Activated naive CD8-positive, alpha-beta T cell (primary cell): ENCODE measurements around the gene EGFL6.

Experiments used
- H3K27ac Mint-ChIP-seq: one replicate; pipeline ENCODE4 v1.8.0; 2021; ENCODE audit warnings: mixed read lengths
- H3K27me3 Mint-ChIP-seq: one replicate; pipeline ENCODE4 v1.8.0; 2021; ENCODE audit warnings: mixed read lengths
- H3K36me3 Mint-ChIP-seq: one replicate; pipeline ENCODE4 v1.8.0; 2021; ENCODE audit warnings: mixed read lengths
- H3K4me1 Mint-ChIP-seq: one replicate; pipeline ENCODE4 v1.8.0; 2021; ENCODE audit warnings: low read depth, mixed read lengths
- H3K4me3 Mint-ChIP-seq: one replicate; pipeline ENCODE4 v1.8.0; 2021; ENCODE audit warnings: mild to moderate bottlenecking, mixed read lengths
- H3K9me3 Mint-ChIP-seq: one replicate; pipeline ENCODE4 v1.8.0; 2021; ENCODE audit warnings: low read depth, mixed read lengths

Gene EGFL6, protein sequence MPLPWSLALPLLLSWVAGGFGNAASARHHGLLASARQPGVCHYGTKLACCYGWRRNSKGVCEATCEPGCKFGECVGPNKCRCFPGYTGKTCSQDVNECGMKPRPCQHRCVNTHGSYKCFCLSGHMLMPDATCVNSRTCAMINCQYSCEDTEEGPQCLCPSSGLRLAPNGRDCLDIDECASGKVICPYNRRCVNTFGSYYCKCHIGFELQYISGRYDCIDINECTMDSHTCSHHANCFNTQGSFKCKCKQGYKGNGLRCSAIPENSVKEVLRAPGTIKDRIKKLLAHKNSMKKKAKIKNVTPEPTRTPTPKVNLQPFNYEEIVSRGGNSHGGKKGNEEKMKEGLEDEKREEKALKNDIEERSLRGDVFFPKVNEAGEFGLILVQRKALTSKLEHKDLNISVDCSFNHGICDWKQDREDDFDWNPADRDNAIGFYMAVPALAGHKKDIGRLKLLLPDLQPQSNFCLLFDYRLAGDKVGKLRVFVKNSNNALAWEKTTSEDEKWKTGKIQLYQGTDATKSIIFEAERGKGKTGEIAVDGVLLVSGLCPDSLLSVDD

DNA sequence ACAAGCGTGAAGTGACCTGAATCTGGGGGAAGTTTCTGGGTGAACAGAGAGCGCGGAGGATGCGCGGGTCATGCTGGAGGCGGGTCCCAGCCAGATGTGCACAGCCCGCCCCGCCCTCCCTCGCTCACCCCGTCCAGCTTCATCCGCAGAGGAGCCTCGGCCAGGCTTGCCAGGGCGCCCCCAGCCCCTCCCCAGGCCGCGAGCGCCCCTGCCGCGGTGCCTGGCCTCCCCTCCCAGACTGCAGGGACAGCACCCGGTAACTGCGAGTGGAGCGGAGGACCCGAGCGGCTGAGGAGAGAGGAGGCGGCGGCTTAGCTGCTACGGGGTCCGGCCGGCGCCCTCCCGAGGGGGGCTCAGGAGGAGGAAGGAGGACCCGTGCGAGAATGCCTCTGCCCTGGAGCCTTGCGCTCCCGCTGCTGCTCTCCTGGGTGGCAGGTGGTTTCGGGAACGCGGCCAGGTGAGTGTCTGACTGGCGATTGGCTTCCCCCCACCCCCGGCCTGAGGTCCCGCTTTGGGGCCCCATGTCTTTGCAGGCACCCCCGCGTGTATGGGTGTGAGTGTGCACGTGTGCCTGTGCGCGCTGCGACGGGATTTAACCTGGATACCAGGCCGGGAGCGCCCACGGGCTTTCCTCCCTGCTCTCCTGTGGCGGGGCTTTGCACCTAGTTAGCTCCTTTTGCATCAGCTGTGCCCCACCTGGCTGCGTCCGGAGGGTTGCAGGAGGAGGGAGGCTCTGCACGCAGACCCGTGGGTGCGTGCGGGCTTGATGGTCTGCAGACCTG lies at the start of gene EGFL6:
Gene EGFL6, plus strand, starts transcription at position 123 of the 782 bp plus-strand sequence. Its CDS starts 261 bp downstream, at position 384.
- Mint-ChIP-seq H3K27me3 (peaks cover 12% of the 10 kb centered on the region), H3K36me3 (no peaks in the 10 kb centered on the region), H3K9me3 (no peaks in the 10 kb centered on the region), H3K4me3 (peak within 1 kb of the TSS; percentile 66), H3K4me1 (peaks cover 10% of the 10 kb centered on the region), H3K27ac (no peak within 1 kb of the TSS)

DNA sequence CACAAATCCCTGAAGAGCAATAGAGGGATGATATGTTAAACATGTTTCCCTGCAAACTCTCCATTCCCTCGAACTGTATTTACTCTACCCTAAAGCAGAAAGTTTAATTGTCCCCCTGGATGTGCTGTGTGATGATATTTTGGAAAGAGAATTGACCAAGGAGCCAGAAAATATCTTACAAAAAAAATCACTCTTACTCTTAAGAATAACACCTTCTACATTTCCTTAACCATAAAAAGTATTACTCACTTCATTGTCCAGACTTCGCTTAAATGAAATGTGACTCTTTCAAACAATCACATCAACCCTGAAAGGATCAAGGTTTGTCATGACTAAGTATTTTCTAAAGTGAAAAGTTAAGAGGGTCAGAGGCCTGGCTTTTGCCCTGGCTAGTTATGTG lies 49.0 kb upstream of the EGFL6 start:
- no peak overlapping the region for H3K27ac Mint-ChIP-seq
- H3K27me3 Mint-ChIP-seq: no peaks in the 10 kb centered on the region
- H3K36me3 Mint-ChIP-seq: no peaks in the 10 kb centered on the region
- H3K9me3 Mint-ChIP-seq: no peaks in the 10 kb centered on the region
- H3K4me3 Mint-ChIP-seq: no peak overlapping the region
- H3K4me1 Mint-ChIP-seq: no peaks in the 10 kb centered on the region

DNA sequence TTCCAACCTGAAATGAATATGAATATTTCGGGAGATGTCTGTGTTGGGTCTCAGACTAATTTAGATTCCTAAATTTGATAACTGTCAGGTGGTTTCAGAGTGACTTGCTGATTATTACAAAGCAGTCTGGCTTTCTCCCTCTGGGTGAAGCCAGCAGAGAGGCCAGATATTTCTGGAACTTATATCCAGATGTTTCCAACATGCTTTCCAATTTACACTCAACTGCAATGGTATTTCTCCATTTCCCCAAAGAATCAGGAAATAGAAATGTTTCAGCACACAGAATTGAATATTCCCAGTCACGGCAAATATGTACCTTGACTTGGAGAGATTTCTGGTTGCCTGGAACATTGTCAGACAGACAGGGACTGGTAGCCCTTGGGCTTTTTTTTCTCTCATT lies 48.5 kb upstream of the EGFL6 start:
- Mint-ChIP-seq H3K4me3 (no peak overlapping the region), H3K9me3 (no peaks in the 10 kb centered on the region), H3K27me3 (no peaks in the 10 kb centered on the region), H3K27ac (no peak overlapping the region), H3K4me1 (no peaks in the 10 kb centered on the region), H3K36me3 (no peaks in the 10 kb centered on the region)

DNA sequence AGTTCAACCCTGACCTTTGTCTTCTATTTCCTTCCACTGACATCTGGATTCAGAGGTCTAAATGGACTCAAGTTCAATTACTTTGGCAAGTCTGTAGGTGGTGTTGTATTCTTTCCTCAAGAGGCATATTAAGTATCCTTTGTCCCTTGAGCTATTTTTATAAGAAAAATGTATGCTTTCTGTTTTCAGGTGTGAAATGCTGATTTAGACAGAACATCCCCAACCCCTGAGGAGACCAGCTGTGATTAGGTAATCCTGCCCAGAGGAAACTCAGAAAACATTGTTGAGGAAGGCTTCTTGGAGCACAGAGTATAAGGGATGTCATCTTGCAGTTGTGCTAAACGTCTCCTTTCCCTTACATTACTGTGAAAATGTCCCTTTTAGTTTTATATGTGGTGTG lies 46.6 kb upstream of the EGFL6 start:
- H3K4me3 Mint-ChIP-seq: no peak overlapping the region
- no peaks in the 10 kb centered on the region for H3K9me3 Mint-ChIP-seq
- no peaks in the 10 kb centered on the region for H3K36me3 Mint-ChIP-seq
- no peak overlapping the region for H3K27ac Mint-ChIP-seq
- no peaks in the 10 kb centered on the region for H3K27me3 Mint-ChIP-seq
- H3K4me1 Mint-ChIP-seq: no peaks in the 10 kb centered on the region

DNA sequence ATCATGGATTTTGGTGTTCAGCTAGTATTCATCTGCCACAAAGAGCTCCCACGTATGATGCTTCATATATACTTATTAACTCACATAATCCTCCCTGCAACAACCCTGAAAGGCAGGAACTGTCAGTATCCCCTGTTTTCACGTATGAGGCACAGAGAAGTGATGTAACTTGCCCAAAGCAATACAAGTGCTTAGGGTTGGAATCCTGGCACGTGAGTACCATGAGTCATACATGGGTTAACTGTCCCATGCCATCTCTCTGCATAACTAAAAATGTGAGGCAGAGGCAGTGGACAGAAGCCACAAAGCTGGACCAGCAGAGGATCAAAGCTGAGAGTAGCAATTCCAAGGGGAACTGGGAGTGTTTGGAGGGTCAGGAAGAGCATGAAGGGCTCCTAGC lies 35.7 kb upstream of the EGFL6 start:
- H3K4me3 Mint-ChIP-seq: no peak overlapping the region
- no peaks in the 10 kb centered on the region for H3K4me1 Mint-ChIP-seq
- H3K27me3 Mint-ChIP-seq: peaks cover 1% of the 10 kb centered on the region
- no peaks in the 10 kb centered on the region for H3K9me3 Mint-ChIP-seq
- no peak overlapping the region for H3K27ac Mint-ChIP-seq
- no peaks in the 10 kb centered on the region for H3K36me3 Mint-ChIP-seq

DNA sequence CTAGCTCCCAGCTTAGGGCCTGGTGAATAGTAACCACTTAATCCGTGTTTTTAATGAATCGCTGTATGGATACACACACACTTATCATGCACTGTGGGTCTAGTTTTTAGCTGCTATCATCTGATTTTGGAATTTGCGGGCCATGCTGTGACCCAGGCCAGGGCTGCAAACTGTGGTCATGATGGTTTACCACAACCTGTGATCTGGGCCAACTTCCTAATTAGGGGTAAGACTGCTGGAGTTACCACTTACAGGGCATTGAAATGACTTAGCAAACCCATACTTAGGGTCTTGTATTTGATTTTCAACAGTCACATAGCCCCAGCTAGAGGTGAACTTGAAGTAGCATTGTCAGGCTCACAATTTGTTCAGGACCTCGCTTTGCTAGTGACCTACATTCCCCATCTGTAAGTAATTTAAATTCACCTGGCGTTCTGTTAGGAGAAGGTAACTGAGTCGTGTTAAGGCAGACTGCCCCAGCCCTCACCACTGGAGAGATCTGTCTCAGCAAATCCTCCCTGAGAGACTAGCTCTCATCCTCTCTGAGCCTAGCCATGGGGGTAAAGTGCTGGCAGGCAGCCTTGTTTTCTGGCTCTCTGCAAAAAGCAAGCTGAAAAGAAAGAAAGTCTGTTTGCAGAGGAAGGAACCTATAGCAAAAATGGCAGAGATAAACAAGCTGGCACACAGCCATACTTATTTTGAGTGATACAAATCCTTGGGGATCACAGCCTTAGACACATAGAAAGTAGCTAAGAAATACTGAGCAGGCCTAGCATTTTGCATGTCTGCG lies 33.8 kb upstream of the EGFL6 start:
- H3K9me3 Mint-ChIP-seq: no peaks in the 10 kb centered on the region
- H3K27ac Mint-ChIP-seq: no peak overlapping the region
- H3K27me3 Mint-ChIP-seq: no peaks in the 10 kb centered on the region
- no peaks in the 10 kb centered on the region for H3K4me1 Mint-ChIP-seq
- H3K36me3 Mint-ChIP-seq: no peaks in the 10 kb centered on the region
- H3K4me3 Mint-ChIP-seq: no peak overlapping the region

DNA sequence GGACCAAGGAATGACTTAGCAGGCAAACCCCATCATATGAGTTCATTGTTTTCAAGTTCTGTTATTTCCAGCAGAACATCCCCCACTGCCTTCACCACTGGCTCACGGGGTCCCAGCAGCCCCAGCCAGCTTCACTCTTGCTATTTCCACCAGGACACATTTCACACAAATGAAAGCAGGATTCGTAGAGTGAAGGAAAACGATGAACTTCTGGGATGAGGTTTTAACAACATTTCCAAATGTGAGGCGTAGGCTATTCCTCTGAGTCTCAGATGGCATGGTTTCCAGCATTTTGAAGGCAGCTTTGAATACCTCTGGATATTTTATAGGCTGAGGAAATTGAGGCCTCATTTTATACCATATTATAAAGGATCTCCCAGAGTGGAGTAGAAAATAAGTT lies 32.9 kb upstream of the EGFL6 start:
- Mint-ChIP-seq H3K4me3 (no peak overlapping the region), H3K27ac (no peak overlapping the region), H3K4me1 (no peaks in the 10 kb centered on the region)

DNA sequence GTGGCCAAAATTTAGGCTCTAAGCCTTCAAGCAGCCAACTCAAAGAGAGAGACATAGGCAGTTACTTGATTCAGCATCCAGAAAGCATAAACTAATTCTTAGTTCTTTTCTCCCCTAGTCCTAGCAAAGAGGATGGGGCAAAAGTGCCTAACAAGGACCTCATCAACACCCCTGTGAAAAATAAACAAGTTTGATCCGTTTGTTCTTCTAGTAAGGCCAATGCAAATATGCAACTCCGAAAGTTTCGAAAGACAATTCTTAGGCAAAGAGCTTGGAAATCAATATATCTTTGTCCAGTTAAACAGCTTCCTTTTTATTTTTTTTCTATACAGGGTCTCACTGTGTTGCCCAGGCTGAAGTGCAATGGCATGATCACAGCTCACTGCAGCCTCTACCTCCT lies 31.0 kb upstream of the EGFL6 start:
- H3K4me3 Mint-ChIP-seq: no peak overlapping the region
- no peaks in the 10 kb centered on the region for H3K27me3 Mint-ChIP-seq
- no peaks in the 10 kb centered on the region for H3K36me3 Mint-ChIP-seq
- H3K27ac Mint-ChIP-seq: no peak overlapping the region
- H3K9me3 Mint-ChIP-seq: no peaks in the 10 kb centered on the region
- no peaks in the 10 kb centered on the region for H3K4me1 Mint-ChIP-seq

More for the DNA sequence above, 32.9 kb upstream of the EGFL6 start:
- H3K36me3 Mint-ChIP-seq: no peaks in the 10 kb centered on the region
- no peaks in the 10 kb centered on the region for H3K27me3 Mint-ChIP-seq
- H3K9me3 Mint-ChIP-seq: no peaks in the 10 kb centered on the region

DNA sequence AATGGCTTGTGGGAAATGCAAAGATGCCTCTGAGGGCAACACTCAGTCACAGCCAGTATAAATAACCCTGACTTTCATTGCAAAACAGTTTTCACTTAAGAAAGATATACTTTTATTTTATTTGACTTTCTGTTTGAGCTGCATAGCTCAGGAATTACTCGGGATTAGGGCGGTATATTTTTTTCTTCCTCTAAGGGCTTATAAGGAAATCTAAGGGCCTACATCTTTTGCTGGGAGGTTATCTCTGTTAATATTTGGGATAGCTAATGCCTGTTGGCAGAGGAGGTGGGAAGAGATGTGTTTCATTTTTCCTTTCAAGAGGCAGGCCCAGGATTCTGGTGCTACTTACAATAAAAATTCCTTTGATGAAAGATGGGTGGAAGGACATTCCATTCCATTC lies 28.8 kb upstream of the EGFL6 start:
- no peaks in the 10 kb centered on the region for H3K27me3 Mint-ChIP-seq
- H3K4me3 Mint-ChIP-seq: no peak overlapping the region
- no peaks in the 10 kb centered on the region for H3K4me1 Mint-ChIP-seq
- no peaks in the 10 kb centered on the region for H3K9me3 Mint-ChIP-seq
- H3K36me3 Mint-ChIP-seq: no peaks in the 10 kb centered on the region
- no peak overlapping the region for H3K27ac Mint-ChIP-seq

DNA sequence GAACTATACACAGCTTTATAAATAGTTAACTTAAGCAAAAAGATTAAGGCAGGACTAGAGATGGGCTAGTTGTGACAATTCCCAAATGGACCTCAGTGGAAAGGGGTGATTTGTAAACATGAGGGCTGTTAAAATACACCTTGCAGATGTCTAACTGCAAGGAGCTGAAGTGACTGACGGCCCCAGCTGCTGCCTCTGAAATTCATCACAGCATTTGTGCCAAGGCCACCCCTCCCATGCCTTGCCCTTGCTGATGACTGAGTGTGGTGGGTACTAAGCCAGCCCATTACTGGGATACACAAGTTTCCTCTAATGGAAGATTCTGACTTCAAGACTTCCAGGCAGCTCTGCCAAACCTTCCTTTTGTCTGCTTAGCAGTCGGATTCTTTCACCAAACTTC lies 23.7 kb upstream of the EGFL6 start:
- no peaks in the 10 kb centered on the region for H3K27me3 Mint-ChIP-seq
- H3K9me3 Mint-ChIP-seq: no peaks in the 10 kb centered on the region

DNA sequence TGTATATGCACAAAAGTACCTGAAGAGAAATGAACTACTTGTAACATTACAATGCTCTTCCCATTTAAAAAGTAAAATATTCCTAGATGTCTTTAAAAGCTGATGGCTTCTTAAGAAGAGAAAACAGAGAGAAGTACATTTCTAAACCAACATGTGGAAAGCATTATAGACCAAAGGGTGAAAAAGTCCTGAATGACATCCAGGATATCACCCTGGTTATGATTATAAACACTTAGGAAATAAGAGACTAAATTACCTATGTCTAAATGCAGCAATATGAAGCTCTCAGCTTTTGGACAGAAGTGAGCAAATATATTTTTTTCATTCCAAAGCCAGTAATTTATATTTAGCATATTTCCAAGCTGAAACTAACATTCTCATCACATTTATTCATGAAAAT lies 21.7 kb upstream of the EGFL6 start:
- no peaks in the 10 kb centered on the region for H3K9me3 Mint-ChIP-seq
- H3K27ac Mint-ChIP-seq: no peak overlapping the region
- no peaks in the 10 kb centered on the region for H3K36me3 Mint-ChIP-seq
- H3K4me3 Mint-ChIP-seq: no peak overlapping the region
- no peaks in the 10 kb centered on the region for H3K4me1 Mint-ChIP-seq
- H3K27me3 Mint-ChIP-seq: peaks cover 2% of the 10 kb centered on the region

More for the DNA sequence above, 23.7 kb upstream of the EGFL6 start:
- Mint-ChIP-seq H3K4me3 (no peak overlapping the region), H3K27ac (no peak overlapping the region), H3K36me3 (no peaks in the 10 kb centered on the region), H3K4me1 (no peaks in the 10 kb centered on the region)

DNA sequence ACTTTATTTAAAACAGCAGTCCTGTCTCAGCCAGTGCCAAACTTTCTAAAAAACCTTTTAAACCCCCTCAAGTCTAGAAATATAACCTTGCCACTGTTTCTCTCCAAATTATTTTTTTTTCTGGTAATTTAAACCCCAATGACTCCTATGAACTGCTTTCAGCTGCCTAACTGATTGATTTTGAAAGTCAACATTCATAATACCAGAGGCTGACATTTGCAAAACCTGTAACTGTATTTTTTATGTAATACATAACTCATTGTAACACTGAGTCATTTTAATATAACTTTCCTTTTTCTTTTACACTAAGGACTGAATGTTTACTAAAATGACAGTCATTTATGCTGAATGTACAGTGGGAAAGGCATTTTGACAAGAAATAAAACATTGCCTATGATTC lies 19.1 kb upstream of the EGFL6 start:
- Mint-ChIP-seq H3K27me3 (peaks cover 3% of the 10 kb centered on the region), H3K9me3 (no peaks in the 10 kb centered on the region), H3K27ac (no peak overlapping the region), H3K4me3 (no peak overlapping the region), H3K4me1 (no peaks in the 10 kb centered on the region), H3K36me3 (no peaks in the 10 kb centered on the region)

DNA sequence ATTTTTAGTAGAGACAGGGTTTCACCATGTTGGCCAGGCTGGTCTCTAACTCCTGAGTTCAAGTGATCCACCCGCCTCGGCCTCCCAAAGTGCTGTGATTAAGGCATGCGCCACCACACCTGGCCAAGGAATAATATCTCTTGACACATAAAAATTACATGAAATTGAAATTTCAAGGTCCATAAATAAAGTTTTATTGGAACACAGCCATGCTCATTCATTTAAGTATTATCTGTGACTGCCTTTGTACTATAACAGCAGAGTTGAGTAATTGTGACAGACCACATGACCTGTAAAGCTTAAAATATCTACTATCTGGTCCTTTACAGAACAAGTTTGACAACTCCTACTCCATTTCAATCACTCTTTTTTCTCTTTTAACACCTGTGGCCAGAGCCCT lies 17.8 kb upstream of the EGFL6 start:
- Mint-ChIP-seq H3K27me3 (peaks cover 3% of the 10 kb centered on the region), H3K4me1 (no peaks in the 10 kb centered on the region), H3K9me3 (no peaks in the 10 kb centered on the region), H3K4me3 (no peak overlapping the region), H3K36me3 (no peaks in the 10 kb centered on the region), H3K27ac (no peak overlapping the region)

DNA sequence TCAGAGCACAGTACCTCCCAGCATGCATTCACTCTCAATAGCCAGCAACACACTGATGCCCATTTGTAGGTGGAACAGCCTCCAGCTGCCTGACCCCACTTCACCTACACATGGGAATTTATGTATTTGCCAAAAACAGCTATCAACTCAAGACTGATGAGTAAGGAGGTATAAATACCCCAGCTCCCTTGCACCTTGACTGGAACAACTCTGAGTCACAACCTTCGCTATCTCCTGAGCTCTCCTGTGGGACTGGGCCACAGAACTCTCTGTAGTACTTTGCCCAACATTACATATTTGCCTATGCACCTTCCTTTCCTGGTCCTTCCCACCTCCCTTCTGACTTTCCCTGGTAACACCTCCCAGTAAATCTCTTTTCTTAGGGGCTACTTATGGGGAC lies 16.5 kb upstream of the EGFL6 start:
- Mint-ChIP-seq H3K4me1 (no peaks in the 10 kb centered on the region), H3K27ac (no peak overlapping the region), H3K9me3 (no peaks in the 10 kb centered on the region), H3K36me3 (no peaks in the 10 kb centered on the region), H3K4me3 (no peak overlapping the region), H3K27me3 (peaks cover 3% of the 10 kb centered on the region)

DNA sequence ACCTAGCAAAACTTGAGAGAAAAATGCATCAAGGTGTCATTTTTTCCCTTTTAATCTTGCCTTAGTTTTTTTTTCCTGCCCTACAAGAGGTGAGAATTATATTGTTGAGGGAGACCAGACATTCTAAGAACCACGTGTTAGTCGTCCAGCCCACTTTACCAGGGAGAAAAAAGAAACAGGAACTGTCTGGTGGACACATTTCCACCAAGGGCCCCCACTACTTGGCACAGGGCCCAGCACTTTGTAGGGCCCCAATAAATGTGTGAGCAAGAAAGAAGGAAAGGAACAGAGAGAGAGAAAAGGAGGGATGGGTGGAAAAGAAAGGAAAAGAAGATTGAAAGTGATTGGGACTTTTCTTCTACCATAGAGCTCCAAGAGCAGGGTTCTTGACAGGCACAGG lies 3.9 kb upstream of the EGFL6 start:
- H3K27me3 Mint-ChIP-seq: peaks cover 14% of the 10 kb centered on the region
- no peaks in the 10 kb centered on the region for H3K9me3 Mint-ChIP-seq
- H3K36me3 Mint-ChIP-seq: no peaks in the 10 kb centered on the region
- H3K4me1 Mint-ChIP-seq: peaks cover 8% of the 10 kb centered on the region
- no peak overlapping the region for H3K27ac Mint-ChIP-seq
- no peak overlapping the region for H3K4me3 Mint-ChIP-seq
